ENCODE results near the gene SNX33. TPM values are rescaled to one million over a fixed set of nuclear protein-coding genes. Genes with fewer than 3 reads are reported as not detected.
"Not testable (repeated sequence)": the region's sequence is repeated elsewhere in the genome, so short reads cannot be mapped to it uniquely, and the experiment has no call there.

The SNX33 gene
- polyA plus RNA-seq, 6 donors from 2014 or later = 0.13 TPM; not detected in 5

GRCh38 chr15:75674366-75674765 lies 26.7 kb downstream of the SNX33 start:
- H3K9me3 Mint-ChIP-seq = no peaks in the 10 kb centered on the region
- no peaks in the 10 kb centered on the region for H3K36me3 Mint-ChIP-seq
- no peaks in the 10 kb centered on the region for H3K4me1 Mint-ChIP-seq
- peaks cover 0 to 8% (median 0%) of the 10 kb centered on the region in 3 donors for H3K27me3 Mint-ChIP-seq
- H3K4me3 Mint-ChIP-seq = no peak overlapping the region
- no peak overlapping the region for H3K27ac Mint-ChIP-seq
- ATAC-seq (ENCODE audit: low read depth in 2 of 2) (no peak), DNase-seq (no peak)

DNA sequence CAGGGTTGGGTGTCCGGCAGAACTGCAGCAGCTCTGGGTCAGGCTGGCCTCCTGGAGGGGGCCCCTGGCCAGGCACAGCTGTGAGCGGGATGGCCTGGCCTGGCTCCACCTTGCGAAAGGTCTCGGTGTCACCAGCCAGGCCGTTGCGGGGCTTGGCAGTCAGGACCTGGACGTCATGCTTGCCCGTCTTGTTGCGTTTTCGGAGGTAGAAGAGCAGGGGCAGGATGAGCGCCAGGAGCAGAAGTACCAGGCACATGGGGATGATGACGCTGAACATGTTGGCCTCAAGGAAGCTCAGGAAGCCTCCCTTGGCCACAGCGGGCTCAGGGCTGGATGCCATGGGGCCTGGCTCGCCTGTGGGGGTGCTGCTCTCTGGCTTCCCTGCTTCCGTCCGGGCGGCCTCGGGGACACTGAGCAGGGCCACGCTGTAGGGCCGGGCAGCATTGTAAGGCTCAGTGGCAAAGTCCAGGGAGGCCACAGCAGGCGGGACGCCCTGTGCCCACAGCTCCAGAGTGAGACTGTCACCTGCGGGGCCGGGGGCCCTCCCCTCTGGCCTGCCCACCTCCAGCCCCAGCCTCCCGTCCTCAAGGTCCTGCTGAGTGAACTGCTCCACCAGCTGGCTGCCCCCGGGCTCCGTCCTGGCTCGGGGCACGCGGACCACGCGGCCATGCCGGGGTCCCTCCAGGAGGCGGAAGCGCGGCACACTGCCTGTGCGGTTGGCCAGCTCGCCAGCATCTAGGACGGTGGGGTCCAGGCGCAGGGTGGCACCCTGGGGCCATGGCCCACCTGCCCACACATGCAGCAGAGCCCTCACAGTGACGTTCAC lies 28.1 kb downstream of the SNX33 start:
- H3K4me3 Mint-ChIP-seq = no peak overlapping the region
- H3K27me3 Mint-ChIP-seq = no peaks in the 10 kb centered on the region
- no peaks in the 10 kb centered on the region for H3K4me1 Mint-ChIP-seq
- no peaks in the 10 kb centered on the region for H3K9me3 Mint-ChIP-seq
- DNase-seq (no peak), ATAC-seq (ENCODE audit: low read depth in 2 of 2) (no peak)
- no peaks in the 10 kb centered on the region for H3K36me3 Mint-ChIP-seq
- no peak overlapping the region for H3K27ac Mint-ChIP-seq

DNA sequence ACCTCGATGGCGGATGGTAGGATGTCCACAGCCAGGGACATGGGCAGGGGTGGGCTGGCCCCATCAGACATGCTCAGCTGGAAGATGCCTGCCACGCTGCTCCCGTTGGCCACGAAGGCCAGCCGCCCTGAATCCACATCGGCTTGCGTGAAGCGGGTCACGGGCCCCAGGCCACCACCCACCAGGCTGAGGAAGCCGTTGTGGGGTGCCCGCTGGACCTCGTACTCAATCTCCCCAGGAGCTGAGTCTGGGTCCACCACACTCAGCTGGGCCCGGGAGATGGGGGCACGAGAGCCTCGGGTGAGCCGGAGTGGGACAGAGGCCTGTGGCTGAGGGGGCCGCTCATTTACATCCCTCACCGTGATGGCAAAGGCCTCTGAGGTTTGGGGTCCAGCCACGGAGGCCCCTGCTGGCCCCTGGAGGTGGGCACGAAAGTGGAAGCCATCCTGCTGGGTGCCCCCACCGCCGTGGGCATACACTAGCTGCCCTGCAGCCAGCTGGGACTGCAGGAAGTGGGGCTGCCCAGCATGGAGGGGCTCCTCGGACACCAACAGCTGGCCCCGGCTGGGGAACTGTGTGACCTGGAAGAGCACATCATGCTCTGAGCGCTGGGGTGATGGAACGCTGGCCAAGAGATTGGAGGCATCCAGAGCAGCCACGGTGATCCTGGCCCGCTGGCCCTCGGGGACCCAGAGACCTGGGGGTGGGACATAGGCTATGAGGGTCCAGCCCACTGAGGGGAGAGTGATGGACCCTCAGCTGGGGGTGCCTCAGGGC lies 29.2 kb downstream of the SNX33 start:
- no peaks in the 10 kb centered on the region for H3K4me1 Mint-ChIP-seq
- no peaks in the 10 kb centered on the region for H3K36me3 Mint-ChIP-seq
- no peaks in the 10 kb centered on the region for H3K27me3 Mint-ChIP-seq
- no peak for DNase-seq
- no peak overlapping the region for H3K27ac Mint-ChIP-seq
- no peak overlapping the region for H3K4me3 Mint-ChIP-seq
- no peaks in the 10 kb centered on the region for H3K9me3 Mint-ChIP-seq
- ATAC-seq (ENCODE audit: low read depth in 2 of 2) = no peak

DNA sequence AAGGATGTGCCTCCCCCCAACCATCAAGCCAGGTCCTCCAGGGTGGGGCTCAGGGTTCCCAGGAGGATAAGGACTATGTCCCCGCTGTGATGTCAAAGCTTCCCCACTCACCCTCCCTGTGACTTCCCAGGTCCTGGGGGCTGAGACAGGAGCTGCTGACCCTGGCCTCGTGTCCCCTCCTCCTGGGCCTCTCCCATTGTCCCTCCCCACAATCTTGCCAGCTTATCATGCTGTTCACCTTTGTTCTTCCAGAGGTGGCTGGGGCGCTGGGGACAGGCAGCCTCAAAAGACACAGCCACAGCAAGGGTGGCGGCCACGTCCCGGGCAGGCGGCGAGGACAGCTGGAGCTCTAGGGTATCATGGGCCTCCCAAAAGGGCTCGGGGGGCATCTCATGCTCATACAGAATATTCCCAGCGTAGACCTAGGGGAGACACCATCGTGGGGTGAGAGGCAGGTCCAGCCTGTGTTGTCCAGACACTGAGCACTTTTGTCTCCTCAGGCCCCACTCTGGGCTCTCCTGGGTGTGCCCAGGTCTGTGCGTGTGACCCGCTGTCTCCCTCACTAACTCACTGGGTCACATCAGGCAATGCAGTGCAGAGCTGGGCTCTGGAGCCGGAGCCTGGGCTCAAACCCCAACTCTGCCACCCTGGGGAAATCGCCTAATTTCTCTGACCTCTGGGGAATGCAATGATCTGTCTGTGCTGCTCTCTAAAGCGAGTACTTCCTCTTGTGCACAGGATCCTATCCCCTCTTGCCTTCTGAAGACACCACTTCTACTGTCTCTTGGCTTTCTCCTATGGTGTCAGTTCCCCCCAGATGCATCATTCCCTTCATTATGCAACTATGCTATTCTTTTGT lies 30.0 kb downstream of the SNX33 start:
- Mint-ChIP-seq H3K27me3 (no peaks in the 10 kb centered on the region), H3K4me3 (no peak overlapping the region), H3K9me3 (no peaks in the 10 kb centered on the region), H3K4me1 (no peaks in the 10 kb centered on the region), H3K36me3 (no peaks in the 10 kb centered on the region), H3K27ac (no peak overlapping the region)
- DNase-seq (no peak), ATAC-seq (ENCODE audit: low read depth in 2 of 2) (peak; percentile 34 to 41)

GRCh38 chr15:75678324-75678690 lies 30.6 kb downstream of the SNX33 start:
- H3K9me3 Mint-ChIP-seq; H3K4me1 Mint-ChIP-seq; DNase-seq; H3K36me3 Mint-ChIP-seq; H3K4me3 Mint-ChIP-seq; H3K27me3 Mint-ChIP-seq; ATAC-seq (ENCODE audit: low read depth in 2 of 2); H3K27ac Mint-ChIP-seq: not testable (repeated sequence)

DNA sequence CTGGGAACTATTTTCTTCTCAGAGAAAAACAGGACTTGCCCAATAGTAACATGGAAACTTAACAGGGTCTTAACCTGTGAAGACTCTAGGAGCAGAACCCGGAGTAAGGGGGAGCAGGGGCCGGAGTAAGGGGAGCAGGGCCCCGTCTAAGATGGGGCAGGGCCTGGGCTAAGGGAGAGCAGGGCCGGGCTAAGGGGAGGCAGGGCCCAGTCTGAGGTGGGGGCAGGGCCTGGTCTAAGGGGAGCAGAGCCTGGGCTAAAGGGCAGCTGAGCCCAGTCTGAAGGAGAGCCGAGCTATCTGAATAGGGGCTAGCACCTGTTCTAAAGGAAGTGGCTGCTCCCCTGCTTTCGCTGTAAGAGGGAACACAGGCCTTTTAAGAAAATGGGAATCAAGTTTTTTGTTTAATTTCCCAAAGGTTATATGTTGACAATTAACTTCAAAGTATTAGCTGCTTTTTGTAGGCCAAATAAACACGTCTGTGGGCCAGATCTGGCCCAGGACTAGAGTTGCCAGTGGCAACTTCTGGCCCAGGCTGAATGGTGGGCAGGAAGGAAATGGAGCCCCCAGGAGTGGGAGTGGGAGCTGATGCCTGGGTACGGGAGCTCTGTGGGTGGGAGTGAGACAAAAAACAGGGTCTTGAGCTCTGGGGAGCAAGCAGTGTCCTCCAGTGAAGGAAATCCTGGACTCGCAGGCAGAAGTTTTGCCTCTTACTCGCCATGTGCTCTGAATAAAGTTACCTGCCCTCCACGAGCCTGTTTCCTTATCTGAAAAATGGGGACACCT lies 32.5 kb downstream of the SNX33 start:
- no peak for ATAC-seq (ENCODE audit: low read depth in 2 of 2)
- Mint-ChIP-seq H3K9me3 (no peaks in the 10 kb centered on the region), H3K4me1 (peaks cover 0 to 2% (median 0%) of the 10 kb centered on the region in 3 donors), H3K4me3 (no peak overlapping the region), H3K27me3 (no peaks in the 10 kb centered on the region), H3K27ac (no peak overlapping the region), H3K36me3 (no peaks in the 10 kb centered on the region)
- DNase-seq = no peak

DNA sequence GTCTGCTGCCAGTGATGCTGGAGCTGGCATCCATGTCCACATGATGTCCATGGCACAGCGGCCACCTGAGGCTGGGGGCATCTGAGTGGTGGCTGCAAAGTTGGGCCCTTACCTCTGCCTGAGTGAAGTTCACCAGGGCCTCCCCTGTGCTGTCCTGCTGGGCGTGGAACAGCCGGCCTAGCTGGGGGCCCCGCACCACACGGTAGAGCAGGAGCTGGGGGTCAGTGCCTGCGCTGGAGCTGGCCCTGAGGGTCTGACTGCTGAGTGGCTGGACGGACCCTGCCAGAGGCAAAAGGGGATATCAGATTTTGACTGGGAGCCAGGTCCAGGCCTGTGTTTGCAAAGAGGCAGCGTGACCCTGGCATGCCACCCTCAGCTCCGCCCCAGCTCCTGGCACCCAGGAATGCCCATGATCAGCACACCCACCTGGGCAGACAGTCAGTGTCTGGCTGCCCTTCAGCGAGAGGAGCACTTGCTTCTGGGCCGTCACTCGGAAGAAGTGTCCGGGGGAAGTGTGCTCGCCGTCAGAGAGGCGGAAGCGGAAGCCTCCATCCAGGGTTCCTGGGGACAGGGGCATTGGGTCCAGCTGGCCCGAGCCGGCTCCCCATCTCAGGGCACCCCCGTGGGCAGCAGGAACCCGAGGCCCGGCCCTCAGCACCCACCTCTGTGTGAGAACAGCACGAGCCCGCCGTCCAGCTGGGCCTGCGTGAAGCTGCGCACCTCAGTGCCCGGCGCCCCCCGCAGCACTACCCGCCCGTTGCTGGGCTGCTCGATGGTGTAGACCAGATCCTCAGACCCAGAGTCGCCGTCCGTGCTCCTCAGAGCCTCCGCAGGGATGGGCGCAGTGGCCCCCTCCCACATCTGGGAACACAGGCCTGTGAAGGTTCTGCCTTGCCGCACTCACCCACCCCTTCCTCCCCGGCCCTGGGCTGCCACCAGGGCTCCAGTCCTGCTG lies 34.7 kb downstream of the SNX33 start:
- Mint-ChIP-seq H3K4me1 (peaks cover 0 to 2% (median 0%) of the 10 kb centered on the region in 3 donors), H3K27ac (peak overlapping the region in 1 of 6 donors; percentile 11), H3K36me3 (no peaks in the 10 kb centered on the region), H3K9me3 (no peaks in the 10 kb centered on the region), H3K4me3 (no peak overlapping the region), H3K27me3 (no peaks in the 10 kb centered on the region)
- ATAC-seq (ENCODE audit: low read depth in 2 of 2) (no peak), DNase-seq (no peak)

GRCh38 chr15:75683646-75684312 lies 36.1 kb downstream of the SNX33 start:
- H3K27ac Mint-ChIP-seq = peak overlapping the region in 1 of 6 donors; percentile 47
- H3K4me3 Mint-ChIP-seq = not testable (repeated sequence)

DNA sequence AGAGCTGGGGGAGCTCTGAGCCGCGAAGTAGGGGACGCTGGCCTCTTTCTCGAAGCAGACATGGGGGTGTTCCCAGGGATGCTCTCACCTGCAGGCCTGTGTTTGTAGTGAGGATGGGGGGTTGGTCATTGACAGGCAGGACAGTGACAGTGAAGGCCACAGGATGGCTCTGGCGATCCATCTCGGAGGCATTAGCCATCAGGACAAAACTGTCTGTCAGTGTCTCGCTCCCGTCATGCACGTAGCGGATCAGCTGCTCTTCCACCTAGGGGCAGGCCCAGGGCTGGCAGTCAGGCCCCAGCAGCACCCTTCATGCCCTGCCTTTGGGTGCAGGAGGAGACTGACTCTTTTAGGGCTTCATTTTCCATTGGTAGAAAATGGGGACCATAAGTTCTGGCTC lies 36.9 kb downstream of the SNX33 start:
- Mint-ChIP-seq H3K4me3 (no peak overlapping the region), H3K9me3 (no peaks in the 10 kb centered on the region), H3K27me3 (peaks cover 3 to 8% (median 8%) of the 10 kb centered on the region in 3 donors), H3K4me1 (peaks cover 0 to 3% (median 2%) of the 10 kb centered on the region in 3 donors), H3K27ac (peak overlapping the region in 2 of 6 donors; percentile 15 to 79), H3K36me3 (no peaks in the 10 kb centered on the region)
- ATAC-seq (ENCODE audit: low read depth in 2 of 2) (no peak), DNase-seq (no peak)

More at GRCh38 chr15:75683646-75684312, 36.1 kb downstream of the SNX33 start:
- DNase-seq = peak; percentile 65
- not testable (repeated sequence) for H3K27me3 Mint-ChIP-seq, H3K4me1 Mint-ChIP-seq, H3K9me3 Mint-ChIP-seq, H3K36me3 Mint-ChIP-seq
- peak; percentile 74 to 77 for ATAC-seq (ENCODE audit: low read depth in 2 of 2)

DNA sequence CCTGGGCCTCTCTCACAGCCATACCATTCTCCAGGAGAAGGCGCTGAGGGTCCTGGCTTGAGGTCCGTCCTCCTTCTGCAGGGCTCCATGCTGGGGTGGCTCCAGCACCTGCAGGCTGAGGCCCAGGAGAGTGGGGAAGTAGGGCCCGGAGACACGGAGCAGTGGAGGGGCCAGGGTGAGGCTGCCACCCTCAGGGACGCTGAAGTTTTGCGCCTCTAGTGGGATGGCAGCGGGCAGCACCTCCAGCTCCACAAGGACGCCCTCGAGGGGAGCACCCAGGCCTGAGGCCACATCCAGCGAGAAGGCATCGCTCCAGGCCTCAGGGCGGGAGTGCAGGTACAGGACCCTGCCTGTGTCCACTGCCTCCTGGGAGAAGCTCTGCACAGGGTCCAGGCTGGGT lies 37.5 kb downstream of the SNX33 start:
- no peak for DNase-seq
- no peak for ATAC-seq (ENCODE audit: low read depth in 2 of 2)
- Mint-ChIP-seq H3K27me3 (peaks cover 3 to 8% (median 8%) of the 10 kb centered on the region in 3 donors), H3K36me3 (no peaks in the 10 kb centered on the region), H3K27ac (no peak overlapping the region), H3K9me3 (no peaks in the 10 kb centered on the region), H3K4me3 (no peak overlapping the region), H3K4me1 (peaks cover 0 to 3% (median 2%) of the 10 kb centered on the region in 3 donors)

GRCh38 chr15:75686212-75686642 lies 38.5 kb downstream of the SNX33 start:
- H3K9me3 Mint-ChIP-seq, H3K4me1 Mint-ChIP-seq, H3K27me3 Mint-ChIP-seq, H3K36me3 Mint-ChIP-seq: not testable (repeated sequence)
- ATAC-seq (ENCODE audit: low read depth in 2 of 2) (peak; percentile 87), DNase-seq (peak; percentile 83)
- Mint-ChIP-seq H3K4me3 (peak overlapping the region in 1 of 8 donors; percentile 33), H3K27ac (peak overlapping the region in 3 of 6 donors; percentile 81 to 89 (median 84))
